Hepatocyte (in vitro differentiated cells): ENCODE measurements around the gene SPTBN5. TPM values are rescaled to one million over a fixed set of nuclear protein-coding genes. Genes with fewer than 3 reads are reported as not detected.

ENCODE experiments used
- DNase-seq: peaks from one replicate; pipeline ENCODE4 v3.0.0-alpha.2; 2016; ENCODE audit warnings: low spot score
- H2AFZ ChIP-seq: fragments of 200-600 bp; sonication (generic); 2 replicates; pipeline ENCODE4 v1.6.0; 2016; ENCODE audit warnings: antibody characterized with exemption, mild to moderate bottlenecking
- H3K27ac ChIP-seq: fragments of 200-600 bp; sonication (generic); 2 replicates; pipeline ENCODE4 v1.5.1; 2016; ENCODE audit warnings: mild to moderate bottlenecking
- H3K27me3 ChIP-seq: fragments of 200-600 bp; sonication (generic); 2 replicates; pipeline ENCODE4 v1.6.1; 2016
- H3K36me3 ChIP-seq: fragments of 200-600 bp; sonication (generic); replicated peaks from 2 replicates; pipeline ENCODE4 v1.5.1; 2016; ENCODE audit warnings: low read depth; ENCODE audit not compliant: insufficient read depth
- H3K4me1 ChIP-seq: fragments of 200-600 bp; sonication (generic); 2 replicates; pipeline ENCODE4 v1.5.1; 2016; ENCODE audit warnings: mild to moderate bottlenecking, moderate library complexity; ENCODE audit not compliant: insufficient read depth
- H3K4me2 ChIP-seq: fragments of 200-600 bp; sonication (generic); 2 replicates; pipeline ENCODE4 v1.6.0; 2016
- H3K4me3 ChIP-seq: fragments of 200-600 bp; sonication (generic); 2 replicates; pipeline ENCODE4 v1.5.1; 2016; ENCODE audit warnings: mild to moderate bottlenecking
- H3K79me2 ChIP-seq: fragments of 200-600 bp; sonication (generic); 2 replicates; pipeline ENCODE4 v1.6.0; 2017; ENCODE audit warnings: mild to moderate bottlenecking
- H3K9me2 ChIP-seq: fragments of 200-600 bp; sonication (generic); replicated peaks from 2 replicates; pipeline ENCODE4 v1.6.0; 2017; ENCODE audit warnings: mild to moderate bottlenecking; ENCODE audit not compliant: insufficient read depth
- H3K9me3 ChIP-seq: fragments of 200-600 bp; sonication (generic); 2 replicates; pipeline ENCODE4 v1.5.1; 2016; ENCODE audit warnings: low read depth, mild to moderate bottlenecking
- H4K20me1 ChIP-seq: fragments of 200-600 bp; sonication (generic); 2 replicates; pipeline ENCODE4 v1.6.0; 2016; ENCODE audit warnings: mild to moderate bottlenecking; ENCODE audit not compliant: insufficient read depth, poor library complexity, severe bottlenecking
- CTCF ChIP-seq: fragments of 200-600 bp; sonication (generic); IDR thresholded peaks from 2 replicates; pipeline ENCODE4 v1.5.1; 2016; ENCODE audit warnings: antibody characterized with exemption, mild to moderate bottlenecking; ENCODE audit not compliant: poor library complexity
- EZH2 ChIP-seq: fragments of 200-600 bp; sonication (generic); IDR thresholded peaks from 2 replicates; pipeline ENCODE4 v1.6.1; 2016; ENCODE audit warnings: antibody characterized with exemption, mild to moderate bottlenecking, borderline replicate concordance
- EZH2phosphoT487 ChIP-seq: fragments of 200-600 bp; sonication (generic); IDR thresholded peaks from one replicate; pipeline ENCODE4 v1.6.1; 2018; ENCODE audit warnings: antibody characterized with exemption, mild to moderate bottlenecking, low read depth, moderate library complexity; ENCODE audit not compliant: unreplicated experiment, severe bottlenecking
- WGBS: methylation state at CpG from one replicate; pipeline ENCODE4 v1.1.6; 2016; ENCODE audit warnings: low lambda C conversion rate; ENCODE audit errors: missing lambda C conversion rate; 5-methylcytosine and 5-hydroxymethylcytosine counted together
- polyA plus RNA-seq: library from polyadenylated mRNA; unstranded; fragments of >200 nt; fragmentation: Nextera tagmentation; extraction: Ambion mirVana; gene quantifications from 2 replicates; pipeline ENCODE4 v1.2.1, GENCODE V29; 2016
- total RNA-seq: library from RNA; depleted of rRNA; stranded (reverse); fragments of >200 nt; gene quantifications from 2 replicates; pipeline ENCODE4 v1.2.3, GENCODE V29; 2014

SPTBN5 gene
- total and polyA plus RNA-seq, 2 experiments from 2014 or later = 1.7 to 1.9 TPM

GRCh38 chr15:41836713-41837454 lies 57.0 kb downstream of the SPTBN5 start:
- H4K20me1 ChIP-seq = no peaks in the 10 kb centered on the region
- H2AFZ ChIP-seq = no peak overlapping the region
- H3K79me2 ChIP-seq = no peaks in the 10 kb centered on the region
- no peaks in the 10 kb centered on the region for H3K9me2 ChIP-seq
- H3K36me3 ChIP-seq = no peaks in the 10 kb centered on the region
- no peaks in the 10 kb centered on the region for H3K4me1 ChIP-seq
- no peak overlapping the region for H3K27ac ChIP-seq
- H3K27me3 ChIP-seq = no peaks in the 10 kb centered on the region
- DNase-seq = no peak
- WGBS = 98% methylated on average over 22 of the region's 23 CpGs
- TF ChIP-seq EZH2phosphoT487 = no peak
- TF ChIP-seq EZH2 = no peak
- TF ChIP-seq CTCF = no peak
- H3K4me3 ChIP-seq = no peak overlapping the region
- no peaks in the 10 kb centered on the region for H3K9me3 ChIP-seq
- H3K4me2 ChIP-seq = no peak overlapping the region

- DNase-seq = no peak
- no peak overlapping the region for H3K4me3 ChIP-seq
- no peaks in the 10 kb centered on the region for H4K20me1 ChIP-seq
- TF ChIP-seq CTCF = no peak
- TF ChIP-seq EZH2 = no peak
- TF ChIP-seq EZH2phosphoT487 = no peak
- no peak overlapping the region for H2AFZ ChIP-seq
- no peak overlapping the region for H3K27ac ChIP-seq
- no peaks in the 10 kb centered on the region for H3K4me1 ChIP-seq
- no peaks in the 10 kb centered on the region for H3K79me2 ChIP-seq
- H3K9me2 ChIP-seq = no peaks in the 10 kb centered on the region
- WGBS = 97% methylated on average over 6 of the region's 6 CpGs
- H3K36me3 ChIP-seq = no peaks in the 10 kb centered on the region
- H3K9me3 ChIP-seq = no peaks in the 10 kb centered on the region
- no peaks in the 10 kb centered on the region for H3K27me3 ChIP-seq
- H3K4me2 ChIP-seq = no peak overlapping the region
Measured at GRCh38 chr15:41836073-41836472, 57.8 kb downstream of the SPTBN5 start.

DNA sequence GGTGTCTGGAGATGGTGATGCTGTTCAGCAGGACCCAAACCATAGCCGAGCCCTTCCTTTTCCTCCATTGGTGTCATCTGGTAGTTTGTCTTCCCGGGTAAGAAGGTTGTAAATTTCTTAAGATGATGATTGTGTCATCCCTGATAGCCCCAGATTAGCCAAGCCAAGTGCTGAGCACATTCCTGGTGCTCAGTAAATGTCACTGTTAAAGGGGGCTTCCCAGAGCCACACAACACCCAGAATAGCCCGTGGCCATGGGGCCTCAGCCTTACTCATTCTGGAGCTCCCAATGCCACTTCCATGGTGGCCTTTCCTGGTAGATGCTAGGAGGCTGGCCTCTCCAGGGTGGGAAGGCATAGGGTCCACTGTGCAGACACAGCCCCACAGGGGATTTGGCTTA lies 59.8 kb downstream of the SPTBN5 start:
- Histone ChIP-seq H3K4me1 (peaks cover 6% of the 10 kb centered on the region), H3K9me2 (no peaks in the 10 kb centered on the region), H3K27me3 (no peaks in the 10 kb centered on the region), H3K79me2 (peaks cover 5% of the 10 kb centered on the region), H3K9me3 (no peaks in the 10 kb centered on the region), H4K20me1 (no peaks in the 10 kb centered on the region), H3K4me2 (no peak overlapping the region), H3K36me3 (no peaks in the 10 kb centered on the region), H3K27ac (no peak overlapping the region), H2AFZ (no peak overlapping the region), H3K4me3 (no peak overlapping the region)
- TF ChIP-seq EZH2phosphoT487 = no peak
- TF ChIP-seq EZH2 = no peak
- TF ChIP-seq CTCF = no peak
- 81% methylated on average over 3 of the region's 3 CpGs for WGBS
- no peak for DNase-seq
